ENCODE results near the gene KLHDC9. TPM values are rescaled to one million over a fixed set of nuclear protein-coding genes. Genes with fewer than 3 reads are reported as not detected.
"Not testable (repeated sequence)": the region's sequence is repeated elsewhere in the genome, so short reads cannot be mapped to it uniquely, and the experiment has no call there.

KLHDC9 gene
- polyA plus RNA-seq, 4 donors: 4.0 to 19.4 (median 17.3) TPM

DNA sequence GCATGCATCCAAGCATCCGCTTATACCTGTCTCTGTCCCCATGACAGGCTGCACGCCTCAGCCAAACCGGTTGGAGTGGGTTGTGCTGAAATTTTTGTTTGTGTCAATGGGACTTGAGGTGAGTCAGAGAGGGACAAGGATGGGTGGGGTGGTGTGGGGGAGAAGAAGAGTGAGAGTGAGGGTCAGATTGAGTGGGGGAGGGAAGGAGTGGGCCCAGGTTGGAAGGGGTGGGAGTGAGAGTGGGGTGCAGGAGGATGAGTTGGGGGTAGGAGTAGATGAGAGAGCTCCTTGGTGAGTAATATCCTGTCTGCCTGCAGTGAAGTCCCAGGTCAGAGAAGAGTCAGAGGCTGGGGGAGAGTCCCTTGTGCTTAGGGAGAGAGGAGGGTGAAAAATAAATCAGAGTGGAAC, 5.5 kb upstream of the KLHDC9 start:
- no peak for DNase-seq (ENCODE audit: low read depth in 4 of 4, low spot score in 3 of 4)

DNA sequence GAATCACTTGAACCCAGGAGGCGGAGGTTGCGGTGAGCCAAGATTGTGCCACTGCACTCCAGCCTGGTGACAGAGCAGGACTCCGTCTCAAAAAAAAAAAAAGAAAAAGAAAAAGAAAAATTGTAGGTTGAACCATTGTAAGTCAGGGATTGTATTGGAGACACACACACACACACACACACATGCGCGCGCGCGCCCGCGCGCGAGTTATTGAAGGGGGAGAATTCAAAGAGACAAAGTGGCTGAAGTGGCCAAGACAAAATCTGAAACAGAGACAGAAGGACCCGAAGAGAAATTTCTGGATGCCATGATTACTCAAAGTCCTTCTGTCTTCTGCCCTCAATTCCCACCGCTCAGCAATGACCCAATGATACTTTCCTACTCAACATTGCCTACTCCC, 3.7 kb upstream of the KLHDC9 start:
- DNase-seq (ENCODE audit: low read depth in 4 of 4, low spot score in 3 of 4): no peak

DNA sequence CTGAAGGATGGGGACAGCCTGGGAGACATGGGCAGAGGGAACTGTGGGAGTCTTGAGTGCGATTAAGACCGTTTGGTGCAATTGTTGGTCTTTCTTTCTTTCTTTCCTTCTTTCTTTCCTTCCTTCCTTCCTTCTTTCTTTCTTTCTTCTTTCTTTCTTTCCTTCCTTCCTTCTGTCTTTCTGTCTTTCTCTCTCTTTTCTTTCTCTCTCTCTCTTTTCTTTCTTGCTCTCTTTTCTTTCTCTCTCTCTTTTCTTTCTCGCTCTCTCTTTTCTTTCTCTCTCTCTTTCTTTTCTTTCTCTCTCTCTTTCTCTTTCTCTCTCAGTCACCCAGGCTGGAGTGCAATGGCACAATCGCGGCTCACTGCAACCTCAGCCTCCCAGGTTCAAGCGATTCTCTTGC, 2.9 kb upstream of the KLHDC9 start:
- DNase-seq (ENCODE audit: low read depth in 4 of 4, low spot score in 3 of 4): no peak

DNA sequence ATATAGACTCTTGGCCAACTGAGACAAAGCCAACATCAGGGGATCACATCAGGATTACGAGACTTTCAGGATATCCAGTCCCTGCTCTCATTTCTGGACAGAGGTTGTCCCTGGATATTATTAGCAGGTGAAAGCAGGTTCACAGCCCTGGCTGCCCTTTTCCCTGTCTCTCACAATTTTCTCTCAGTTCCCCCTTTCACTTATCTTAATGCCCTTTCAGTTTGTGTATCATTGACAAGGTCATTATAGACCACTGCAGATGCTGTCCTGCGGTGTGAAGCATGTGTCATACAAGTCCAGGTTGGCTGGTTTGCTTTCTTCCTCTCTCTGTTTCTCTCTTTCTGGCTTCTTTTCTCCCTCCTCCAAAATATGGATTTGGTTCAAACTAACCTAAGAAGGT, 2.1 kb upstream of the KLHDC9 start:
- DNase-seq (ENCODE audit: low read depth in 4 of 4, low spot score in 3 of 4): no peak

GRCh38 chr1:161096530-161096929, 1.6 kb upstream of the KLHDC9 start:
- DNase-seq (ENCODE audit: low read depth in 4 of 4, low spot score in 3 of 4): no peak

GRCh38 chr1:161099090-161099802, 1.1 kb downstream of the KLHDC9 start:
- no peak for DNase-seq (ENCODE audit: low read depth in 4 of 4, low spot score in 3 of 4)

- no peak for DNase-seq (ENCODE audit: low read depth in 4 of 4, low spot score in 3 of 4)
Observed at GRCh38 chr1:161100556-161100955, 2.4 kb downstream of the KLHDC9 start.

DNA sequence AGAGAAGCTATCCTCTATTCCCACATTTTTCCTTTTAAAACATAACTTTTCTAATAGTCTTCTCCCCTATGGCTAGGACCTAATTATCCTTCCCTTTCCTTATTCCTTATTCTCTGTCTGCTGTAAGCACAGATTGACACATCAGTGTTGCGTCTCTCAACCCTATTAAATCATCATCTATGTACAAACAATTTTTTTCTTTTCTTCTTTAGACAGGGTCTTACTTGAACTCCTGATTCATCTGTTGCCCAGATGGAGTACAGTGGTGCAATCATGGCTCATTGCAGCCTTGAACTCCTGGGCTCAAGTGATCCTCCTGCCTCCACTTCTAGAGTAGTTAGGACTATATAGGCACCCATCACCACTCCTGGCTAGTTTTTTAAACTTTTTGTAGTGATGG, 8.3 kb downstream of the KLHDC9 start:
- DNase-seq (ENCODE audit: low read depth in 4 of 4, low spot score in 3 of 4): no peak

- DNase-seq (ENCODE audit: low read depth in 4 of 4, low spot score in 3 of 4): no peak
Observed at GRCh38 chr1:161111117-161111516, 13.0 kb downstream of the KLHDC9 start.

GRCh38 chr1:161111527-161111926, 13.4 kb downstream of the KLHDC9 start:
- no peak for DNase-seq (ENCODE audit: low read depth in 4 of 4, low spot score in 3 of 4)

DNA sequence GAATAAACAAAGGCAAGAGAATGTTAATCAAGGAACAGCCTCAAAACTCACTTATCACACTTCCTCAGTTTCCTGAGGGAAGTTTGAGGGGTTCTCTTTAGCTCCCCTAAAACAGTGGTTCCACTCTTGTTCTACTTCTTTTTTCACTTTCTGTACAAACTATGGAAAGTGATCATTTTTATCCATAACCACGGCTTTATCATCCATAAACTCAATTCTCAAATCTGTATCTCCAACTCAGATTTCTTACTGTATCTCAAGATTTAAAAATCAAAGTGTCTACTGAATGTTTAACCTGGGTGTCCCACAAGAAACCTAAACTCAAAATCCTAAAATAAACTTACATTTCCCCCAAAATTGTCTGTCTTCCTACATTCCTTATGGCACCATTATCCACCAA, 15.8 kb downstream of the KLHDC9 start:
- no peak for DNase-seq (ENCODE audit: low read depth in 4 of 4, low spot score in 3 of 4)

GRCh38 chr1:161114556-161114955, 16.4 kb downstream of the KLHDC9 start:
- no peak for DNase-seq (ENCODE audit: low read depth in 4 of 4, low spot score in 3 of 4)

GRCh38 chr1:161115132-161115711, 17.1 kb downstream of the KLHDC9 start:
- DNase-seq (ENCODE audit: low read depth in 4 of 4, low spot score in 3 of 4): no peak

GRCh38 chr1:161115961-161116360, 17.8 kb downstream of the KLHDC9 start:
- not testable (repeated sequence) for DNase-seq (ENCODE audit: low read depth in 4 of 4, low spot score in 3 of 4)

- DNase-seq (ENCODE audit: low read depth in 4 of 4, low spot score in 3 of 4): peak in 1 of 4 donors; percentile 77
Observed at GRCh38 chr1:161117759-161118581, 19.8 kb downstream of the KLHDC9 start, which contains the start of the genes NIT1 and PFDN2. TSS of gene NIT1 (plus strand) at chr1:161118105. CDS start at chr1:161118177, 72 bp downstream. TSS of gene PFDN2 (minus strand) at chr1:161118037. CDS start at chr1:161118026, 11 bp downstream.

- DNase-seq (ENCODE audit: low read depth in 4 of 4, low spot score in 3 of 4): no peak
Observed at GRCh38 chr1:161119092-161119903, 21.1 kb downstream of the KLHDC9 start.

DNA sequence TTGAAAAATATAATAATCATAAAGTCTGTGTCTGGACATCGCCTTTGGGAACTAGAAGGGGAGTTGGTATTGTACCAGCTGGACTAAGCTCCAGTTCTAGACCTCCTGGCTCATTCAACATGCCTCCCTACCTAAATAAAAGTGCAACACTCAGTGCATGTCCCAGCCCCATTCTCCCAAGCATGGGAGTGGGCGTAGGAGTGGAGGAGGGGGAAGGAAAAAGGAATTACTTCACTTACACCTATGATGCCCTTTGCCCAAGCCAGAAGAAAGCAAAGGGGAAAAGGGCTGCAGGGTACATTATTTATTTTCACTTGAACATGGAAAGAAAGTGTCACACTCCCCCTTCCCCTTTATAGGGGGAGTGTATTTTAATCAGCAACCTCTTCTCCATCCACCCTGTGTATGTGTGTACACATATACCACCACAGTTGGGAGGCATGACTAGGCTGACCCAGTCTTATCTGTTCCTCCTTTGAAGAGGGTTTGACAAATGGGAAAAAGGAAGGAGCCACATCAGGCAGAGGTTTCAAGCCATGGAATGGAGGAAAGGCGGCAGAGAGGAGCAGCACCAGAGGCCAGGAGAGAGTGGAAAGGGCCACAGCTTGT, 23.0 kb downstream of the KLHDC9 start:
- DNase-seq (ENCODE audit: low read depth in 4 of 4, low spot score in 3 of 4): no peak

GRCh38 chr1:161121834-161122233, 23.7 kb downstream of the KLHDC9 start:
- DNase-seq (ENCODE audit: low read depth in 4 of 4, low spot score in 3 of 4): no peak

DNA sequence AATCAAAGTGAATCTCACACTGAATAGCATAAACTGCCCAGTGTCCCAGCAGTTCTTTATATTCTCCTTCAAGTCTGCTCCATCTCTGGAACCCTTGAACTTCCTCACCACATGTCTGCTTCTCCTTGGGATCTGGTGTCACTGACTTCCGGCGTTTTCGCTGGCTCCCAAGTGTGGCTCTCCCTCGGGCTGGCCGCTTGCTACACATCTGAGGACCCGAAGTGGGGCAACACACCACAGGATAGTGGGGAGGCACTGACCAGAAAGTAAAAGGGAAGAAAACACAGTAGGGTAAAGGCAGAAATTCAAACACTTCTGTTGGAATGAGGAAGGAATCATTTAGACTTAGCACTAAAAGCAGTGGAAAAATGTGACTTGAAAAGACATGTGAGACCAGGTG, 24.8 kb downstream of the KLHDC9 start:
- DNase-seq (ENCODE audit: low read depth in 4 of 4, low spot score in 3 of 4): no peak

DNA sequence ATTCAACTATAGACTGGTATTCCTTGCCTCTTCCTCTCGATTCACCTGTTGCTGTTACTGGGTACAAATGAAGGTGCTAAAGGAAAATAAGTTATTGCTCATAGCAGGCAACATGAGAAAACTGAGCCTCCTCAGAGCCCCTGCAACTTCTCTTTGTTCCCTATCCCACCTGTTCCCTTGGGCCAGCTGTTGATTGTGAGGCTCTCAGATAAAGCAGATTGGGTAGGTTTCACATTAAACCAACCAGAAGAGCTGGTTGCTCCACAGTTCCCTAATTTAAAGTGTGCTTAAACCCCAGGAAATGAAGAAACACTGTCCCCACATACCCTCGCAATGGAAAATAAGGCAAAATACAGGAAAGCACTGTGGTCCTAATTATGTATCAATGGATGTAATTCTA, 29.5 kb downstream of the KLHDC9 start:
- DNase-seq (ENCODE audit: low read depth in 4 of 4, low spot score in 3 of 4): no peak
